Suprapubic skin (tissue), 4 donors: ENCODE measurements around the gene KCNC4. TPM values are rescaled to one million over a fixed set of nuclear protein-coding genes. Genes with fewer than 3 reads are reported as not detected.

Source experiments
- DNase-seq, 2 donors: peaks; one replicate each; pipeline ENCODE4 v3.0.0-alpha.2; 2019; ENCODE audit warnings: low spot score in 2 of 2
- H3K27ac ChIP-seq: fragments of 200-600 bp; sonication (generic); one replicate; pipeline ENCODE4 v1.5.1; 2019
- H3K27me3 ChIP-seq: fragments of 200-600 bp; sonication (generic); one replicate; pipeline ENCODE4 v1.5.1; 2019
- H3K36me3 ChIP-seq: fragments of 200-600 bp; sonication (generic); one replicate; pipeline ENCODE4 v1.5.1; 2019
- H3K4me1 ChIP-seq: fragments of 200-600 bp; sonication (generic); one replicate; pipeline ENCODE4 v1.5.1; 2019
- H3K4me3 ChIP-seq: fragments of 200-600 bp; sonication (generic); one replicate; pipeline ENCODE4 v1.5.1; 2019; ENCODE audit warnings: mild to moderate bottlenecking
- H3K9me3 ChIP-seq: fragments of 200-600 bp; sonication (generic); one replicate; pipeline ENCODE4 v1.5.1; 2019
- CTCF ChIP-seq, 2 donors: fragments of 200-600 bp in 1 of 2; fragments of 450-650 bp in 1 of 2; sonication (generic) in 1 of 2; IDR thresholded peaks; one replicate each; pipeline ENCODE4 v1.5.1; 2016 to 2019; ENCODE audit warnings: antibody characterized with exemption in 2 of 2, mild to moderate bottlenecking in 1 of 2, moderate library complexity in 1 of 2
- EP300 ChIP-seq: sonication (generic); formaldehyde crosslinking; IDR thresholded peaks from one replicate; pipeline ENCODE4 v1.6.1; 2017; ENCODE audit warnings: antibody characterized with exemption
- POLR2A ChIP-seq, 2 donors: fragments of 450-650 bp; IDR thresholded peaks; one replicate each; pipeline ENCODE4 v1.6.1; 2017; ENCODE audit warnings: antibody characterized with exemption in 2 of 2, mild to moderate bottlenecking in 2 of 2, moderate library complexity in 2 of 2
- POLR2AphosphoS5 ChIP-seq, 3 donors: sonication (generic); formaldehyde crosslinking; IDR thresholded peaks; one replicate each; pipeline ENCODE4 v1.6.1; 2017; ENCODE audit warnings: antibody characterized with exemption in 3 of 3
- WGBS: methylation state at CpG from one replicate; pipeline ENCODE4 v1.1.5; 2018; 5-methylcytosine and 5-hydroxymethylcytosine counted together
- total RNA-seq, 4 donors: library from RNA; depleted of rRNA; stranded (reverse); fragments of >200 nt; gene quantifications; one replicate each; pipeline ENCODE4 v1.1.0, GENCODE V29; 2016

The KCNC4 gene
- total RNA-seq, 4 donors from 2014 or later = 4.5 to 15.8 (median 7.4) TPM

GRCh38 chr1:110239441-110240430, 29.6 kb downstream of the KCNC4 start:
- no peak overlapping the region for H3K27ac ChIP-seq
- H3K4me1 ChIP-seq = peaks cover 7% of the 10 kb centered on the region
- TF ChIP-seq POLR2A (IDR thresholded peaks at IDR 0.05) (no peak), POLR2AphosphoS5 (IDR thresholded peaks at IDR 0.05) (no peak), CTCF (IDR thresholded peaks at IDR 0.05) (no peak), EP300 (no peak)
- 75% methylated on average over 11 of the region's 11 CpGs for WGBS
- no peak for DNase-seq
- no peaks in the 10 kb centered on the region for H3K27me3 ChIP-seq
- no peaks in the 10 kb centered on the region for H3K9me3 ChIP-seq
- no peaks in the 10 kb centered on the region for H3K36me3 ChIP-seq
- H3K4me3 ChIP-seq = no peak overlapping the region

DNA sequence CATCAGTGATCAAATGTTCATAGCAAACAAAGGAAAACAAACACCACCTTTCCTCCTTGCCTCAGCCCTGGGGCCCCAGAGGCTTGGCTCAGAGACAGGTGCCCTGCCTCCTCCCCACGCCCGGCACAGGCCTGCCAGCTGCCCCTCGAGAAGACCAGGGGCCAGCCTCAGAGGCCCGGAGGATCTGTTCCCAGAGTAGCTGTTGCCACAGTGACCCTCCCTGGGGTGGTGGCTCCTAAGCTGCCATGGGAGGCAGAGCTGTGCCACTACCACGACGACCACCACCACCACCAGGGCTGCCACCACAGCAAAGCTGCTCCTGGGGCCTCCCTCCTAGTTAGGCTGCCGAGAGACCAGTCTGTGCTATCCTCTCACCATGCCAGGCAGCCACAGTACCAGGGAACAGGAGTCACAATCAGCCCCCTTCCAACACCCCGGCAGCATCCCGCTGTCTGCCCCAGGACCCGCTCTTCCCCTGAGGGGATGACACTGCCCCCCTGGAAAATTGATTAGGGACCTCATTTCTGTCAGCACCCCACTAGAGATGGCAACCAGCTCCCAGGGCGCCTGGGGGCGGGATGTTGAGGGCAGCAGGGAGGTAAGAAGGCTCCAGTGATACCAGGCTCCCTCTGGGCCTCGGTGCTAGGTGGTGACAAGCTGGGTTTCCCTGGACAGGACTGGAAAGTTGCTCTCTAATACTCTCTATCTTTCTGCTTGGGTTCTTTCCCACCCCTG, 30.5 kb downstream of the KCNC4 start:
- Histone ChIP-seq H3K9me3 (no peaks in the 10 kb centered on the region), H3K4me3 (no peak overlapping the region), H3K36me3 (no peaks in the 10 kb centered on the region), H3K27ac (no peak overlapping the region), H3K27me3 (no peaks in the 10 kb centered on the region), H3K4me1 (peaks cover 7% of the 10 kb centered on the region)
- WGBS = 100% methylated on average over 5 of the region's 13 CpGs
- no peak for DNase-seq
- TF ChIP-seq CTCF (IDR thresholded peaks at IDR 0.05) (no peak), POLR2A (IDR thresholded peaks at IDR 0.05) (no peak), EP300 (no peak), POLR2AphosphoS5 (IDR thresholded peaks at IDR 0.05) (no peak)

GRCh38 chr1:110241516-110241915, 31.4 kb downstream of the KCNC4 start:
- H3K4me1 ChIP-seq = peaks cover 7% of the 10 kb centered on the region
- 52% methylated on average over 2 of the region's 2 CpGs for WGBS

DNA sequence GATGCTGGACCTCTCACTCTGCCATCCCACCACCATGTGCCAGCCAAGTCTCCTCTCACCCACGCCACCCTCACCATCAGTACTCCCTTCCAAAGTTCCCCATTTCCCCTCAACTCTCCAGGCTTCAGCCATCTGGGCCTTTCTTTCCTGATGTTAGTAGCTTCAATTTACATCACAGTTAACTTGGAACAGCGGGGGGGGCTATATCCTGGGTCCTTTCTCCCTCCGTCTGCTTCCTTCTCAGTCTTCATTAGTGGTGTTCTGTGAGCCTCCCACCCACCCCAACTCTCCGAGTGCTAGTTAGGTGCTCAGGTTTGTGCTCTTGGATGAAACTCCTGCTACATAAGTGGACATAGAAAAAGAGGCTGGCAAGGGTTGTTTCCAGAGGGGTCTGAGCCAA, 31.9 kb downstream of the KCNC4 start:
- Histone ChIP-seq H3K27ac (no peak overlapping the region), H3K9me3 (no peaks in the 10 kb centered on the region), H3K4me3 (no peak overlapping the region), H3K4me1 (peaks cover 7% of the 10 kb centered on the region), H3K36me3 (no peaks in the 10 kb centered on the region), H3K27me3 (no peaks in the 10 kb centered on the region)
- TF ChIP-seq POLR2A (IDR thresholded peaks at IDR 0.05) (no peak), POLR2AphosphoS5 (IDR thresholded peaks at IDR 0.05) (no peak), EP300 (no peak), CTCF (IDR thresholded peaks at IDR 0.05) (no peak)
- no peak for DNase-seq
- 92% methylated on average over 4 of the region's 4 CpGs for WGBS

More at GRCh38 chr1:110241516-110241915, 31.4 kb downstream of the KCNC4 start:
- no peaks in the 10 kb centered on the region for H3K9me3 ChIP-seq
- H3K27me3 ChIP-seq = no peaks in the 10 kb centered on the region
- no peak overlapping the region for H3K27ac ChIP-seq
- H3K4me3 ChIP-seq = no peak overlapping the region
- no peaks in the 10 kb centered on the region for H3K36me3 ChIP-seq
- TF ChIP-seq POLR2A (IDR thresholded peaks at IDR 0.05) (no peak), EP300 (no peak), POLR2AphosphoS5 (IDR thresholded peaks at IDR 0.05) (no peak), CTCF (IDR thresholded peaks at IDR 0.05) (no peak)
- DNase-seq = no peak

DNA sequence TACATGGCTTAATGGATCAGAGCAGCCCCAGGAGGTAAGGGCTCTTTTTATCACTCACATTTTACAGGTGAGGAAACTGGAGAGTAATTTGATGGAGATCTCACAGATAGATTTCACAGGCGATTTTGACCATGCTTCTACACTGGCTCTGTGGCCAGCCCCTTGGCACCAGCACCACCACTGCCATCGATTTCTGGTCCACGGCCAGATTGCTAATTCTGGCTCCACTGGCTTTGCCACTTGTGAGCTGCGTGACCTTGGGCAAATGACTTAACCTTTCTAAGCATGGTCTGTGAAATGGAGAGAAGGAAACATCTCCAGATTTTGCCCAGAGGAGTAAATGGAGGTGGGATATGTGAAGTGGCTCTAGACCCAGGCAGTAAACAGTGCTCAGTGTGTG, 32.6 kb downstream of the KCNC4 start:
- TF ChIP-seq POLR2A (IDR thresholded peaks at IDR 0.05) (no peak), CTCF (IDR thresholded peaks at IDR 0.05) (no peak), EP300 (no peak), POLR2AphosphoS5 (IDR thresholded peaks at IDR 0.05) (no peak)
- no peaks in the 10 kb centered on the region for H3K27me3 ChIP-seq
- peaks cover 7% of the 10 kb centered on the region for H3K4me1 ChIP-seq
- no peaks in the 10 kb centered on the region for H3K36me3 ChIP-seq
- WGBS = 93% methylated on average over 2 of the region's 4 CpGs
- H3K9me3 ChIP-seq = no peaks in the 10 kb centered on the region
- no peak for DNase-seq
- no peak overlapping the region for H3K4me3 ChIP-seq
- H3K27ac ChIP-seq = no peak overlapping the region
